Fibroblast of lung (primary cell): ENCODE results near the gene APOBEC3H.
"Not testable (repeated sequence)": the region's sequence is repeated elsewhere in the genome, so short reads cannot be mapped to it uniquely, and the experiment has no call there.

Source experiments
- CTCF ChIP-seq, 2 donors: IDR thresholded peaks in 1 of 2; conservative IDR thresholded peaks in 1 of 2; 1 replicate in 1 of 2; 2 replicates in 1 of 2; pipeline ENCODE4 v1.5.1; 2011 to 2012; ENCODE audit warnings: low read length in 2 of 2, control low read depth in 1 of 2, inconsistent platforms in 1 of 2, low read depth in 1 of 2, mild to moderate bottlenecking in 1 of 2
- EZH2 ChIP-seq: IDR thresholded peaks from 2 replicates; pipeline ENCODE4 v1.5.1; 2012; ENCODE audit warnings: low read length, control low read depth, mild to moderate bottlenecking; ENCODE audit errors: missing control alignments

DNA sequence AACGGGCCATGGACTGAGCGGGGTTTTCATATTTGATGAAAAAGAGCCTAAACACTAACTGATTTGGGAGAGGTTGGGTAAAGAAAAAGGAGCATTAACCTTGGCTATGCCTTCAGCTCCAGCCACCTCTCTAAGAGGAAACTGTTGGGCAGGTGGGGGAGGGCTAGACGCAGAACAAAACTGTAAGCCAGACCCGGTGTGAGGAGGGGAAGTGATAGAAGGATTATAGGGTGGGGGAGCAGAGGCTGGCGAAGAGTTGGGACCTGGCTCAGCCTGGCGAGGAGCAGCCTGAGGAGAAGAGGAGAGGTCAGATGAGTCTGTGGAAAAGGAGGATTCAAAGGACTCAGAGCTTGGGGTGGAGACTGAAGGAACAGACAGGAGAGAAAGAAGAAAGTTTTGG is 35.8 kb upstream of the APOBEC3H start:
- TF ChIP-seq EZH2; CTCF (conservative IDR thresholded peaks at IDR 0.05 in 1 of 2, IDR thresholded peaks at IDR 0.05 in 1 of 2; ENCODE audit: low read depth in 1 of 2, low read length in 2 of 2): not testable (repeated sequence)
